ENCODE data around the gene SYNJ1.

- TF ChIP-seq POLR2AphosphoS5 (IDR thresholded peaks at IDR 0.05; ENCODE audit: borderline replicate concordance, low read depth, low read length) (no peak), EZH2 (IDR thresholded peaks at IDR 0.05) (no peak), FOXP2 (optimal IDR thresholded peaks at IDR 0.05; ENCODE audit: control extremely low read depth, extremely low read length, insufficient read depth) (no peak)
Observed at GRCh38 chr21:32593690-32594089, 134.1 kb downstream of the SYNJ1 start.

All from SK-N-MC (cell line).